ENCODE results near the gene FBXL7.

Gene FBXL7

GRCh38 chr5:15637886-15638285 lies 137.9 kb downstream of the FBXL7 start:
- Histone ChIP-seq H3K27me3 (no peaks in the 10 kb centered on the region), H3K27ac (no peak overlapping the region), H3K9me3 (no peaks in the 10 kb centered on the region), H3K4me1 (ENCODE audit: control insufficient read depth in 1 of 2, insufficient read depth in 1 of 2, low read depth in 1 of 2, low read length in 1 of 2) (no peaks in the 10 kb centered on the region), H3K4me3 (ENCODE audit: low read depth in 1 of 2, low read length in 1 of 2) (no peak overlapping the region), H3K36me3 (no peaks in the 10 kb centered on the region)
- TF ChIP-seq CTCF (IDR thresholded peaks at IDR 0.05), result no peak

DNA sequence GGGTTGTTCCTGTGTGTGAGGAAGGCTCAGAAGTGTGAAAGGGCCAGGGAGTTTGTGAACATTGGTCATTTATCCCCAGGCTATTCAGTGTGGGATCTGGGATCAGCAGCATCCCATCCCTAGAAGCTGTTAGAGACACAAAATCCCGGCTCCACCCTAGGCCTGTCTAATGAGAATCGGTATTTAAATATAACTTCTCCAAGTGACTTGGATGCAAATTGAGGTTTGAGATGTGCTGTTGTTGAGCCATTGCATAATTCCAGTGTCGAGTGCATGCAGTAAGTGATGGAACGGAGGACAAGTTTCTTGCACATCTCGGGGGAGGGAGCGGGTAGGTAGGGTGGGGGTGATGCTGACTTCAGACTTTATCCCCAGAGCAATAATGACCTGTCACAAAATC lies 138.3 kb downstream of the FBXL7 start:
- H3K4me1 ChIP-seq (ENCODE audit: control insufficient read depth in 1 of 2, insufficient read depth in 1 of 2, low read depth in 1 of 2, low read length in 1 of 2), result no peaks in the 10 kb centered on the region
- no peaks in the 10 kb centered on the region for H3K27me3 ChIP-seq
- H3K27ac ChIP-seq, result no peak overlapping the region
- no peaks in the 10 kb centered on the region for H3K36me3 ChIP-seq
- H3K4me3 ChIP-seq (ENCODE audit: low read depth in 1 of 2, low read length in 1 of 2), result no peak overlapping the region
- TF ChIP-seq CTCF (IDR thresholded peaks at IDR 0.05), result no peak
- H3K9me3 ChIP-seq, result no peaks in the 10 kb centered on the region

DNA sequence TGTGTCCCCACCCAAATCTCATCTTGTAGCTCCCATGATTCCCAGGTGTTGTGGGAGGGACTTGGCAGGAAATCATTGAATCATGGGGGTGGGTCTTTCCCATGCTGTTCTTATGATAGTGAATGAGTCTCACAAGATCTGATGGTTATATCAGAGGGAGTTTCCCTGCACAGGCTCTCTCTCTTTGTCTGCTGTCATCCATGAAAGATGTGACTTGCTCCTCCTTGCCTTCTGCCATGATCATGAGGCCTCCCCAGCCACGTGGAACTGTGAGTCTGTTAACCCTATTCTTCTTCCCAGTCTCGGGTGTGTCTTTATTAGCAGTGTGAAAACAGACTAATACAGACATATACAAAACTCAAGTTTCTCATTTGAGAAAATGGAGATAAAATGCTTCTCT lies 139.3 kb downstream of the FBXL7 start:
- TF ChIP-seq CTCF (IDR thresholded peaks at IDR 0.05), result no peak
- H3K27me3 ChIP-seq, result no peaks in the 10 kb centered on the region
- no peaks in the 10 kb centered on the region for H3K4me1 ChIP-seq (ENCODE audit: control insufficient read depth in 1 of 2, insufficient read depth in 1 of 2, low read depth in 1 of 2, low read length in 1 of 2)
- no peak overlapping the region for H3K4me3 ChIP-seq (ENCODE audit: low read depth in 1 of 2, low read length in 1 of 2)
- no peak overlapping the region for H3K27ac ChIP-seq
- no peaks in the 10 kb centered on the region for H3K9me3 ChIP-seq
- no peaks in the 10 kb centered on the region for H3K36me3 ChIP-seq

DNA sequence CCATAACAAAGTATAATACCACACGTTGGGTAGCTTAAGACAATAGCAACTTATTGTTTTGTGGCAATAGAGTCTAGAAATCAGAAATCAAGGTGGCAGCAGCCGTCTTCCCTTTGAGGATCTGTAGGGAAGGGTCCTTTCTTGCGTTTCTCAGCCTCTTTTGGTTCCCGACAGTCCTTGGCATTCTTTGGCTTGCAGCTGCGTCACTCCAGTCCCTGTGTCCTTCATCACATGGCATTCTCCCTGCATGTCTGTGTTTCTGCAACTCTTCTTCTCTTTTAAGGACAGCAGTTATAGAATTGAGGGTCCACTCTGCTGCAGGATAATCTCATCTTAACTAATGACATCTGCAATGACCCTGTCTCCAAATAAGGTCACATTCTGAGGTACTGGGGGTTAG lies 140.1 kb downstream of the FBXL7 start:
- H3K36me3 ChIP-seq, result no peaks in the 10 kb centered on the region
- no peak overlapping the region for H3K27ac ChIP-seq
- no peak for TF ChIP-seq CTCF (IDR thresholded peaks at IDR 0.05)
- H3K4me3 ChIP-seq (ENCODE audit: low read depth in 1 of 2, low read length in 1 of 2), result no peak overlapping the region
- H3K27me3 ChIP-seq, result no peaks in the 10 kb centered on the region
- no peaks in the 10 kb centered on the region for H3K4me1 ChIP-seq (ENCODE audit: control insufficient read depth in 1 of 2, insufficient read depth in 1 of 2, low read depth in 1 of 2, low read length in 1 of 2)
- H3K9me3 ChIP-seq, result no peaks in the 10 kb centered on the region

- TF ChIP-seq CTCF (IDR thresholded peaks at IDR 0.05), result no peak
Measured at GRCh38 chr5:15643731-15644130, 143.8 kb downstream of the FBXL7 start.

More at GRCh38 chr5:15643731-15644130, 143.8 kb downstream of the FBXL7 start:
- H3K4me1 ChIP-seq (ENCODE audit: control insufficient read depth in 1 of 2, insufficient read depth in 1 of 2, low read depth in 1 of 2, low read length in 1 of 2), result no peaks in the 10 kb centered on the region
- H3K9me3 ChIP-seq, result no peaks in the 10 kb centered on the region
- no peaks in the 10 kb centered on the region for H3K27me3 ChIP-seq
- no peaks in the 10 kb centered on the region for H3K36me3 ChIP-seq
- H3K4me3 ChIP-seq (ENCODE audit: low read depth in 1 of 2, low read length in 1 of 2), result no peak overlapping the region
- no peak overlapping the region for H3K27ac ChIP-seq

Data from neutrophil (primary cell).